ENCODE data around the gene RAB36. TPM values are rescaled to one million over a fixed set of nuclear protein-coding genes. Genes with fewer than 3 reads are reported as not detected.

RAB36 gene
- total RNA-seq, 4 donors from 2014 or later: 5.0 to 10.8 (median 8.2) TPM

DNA sequence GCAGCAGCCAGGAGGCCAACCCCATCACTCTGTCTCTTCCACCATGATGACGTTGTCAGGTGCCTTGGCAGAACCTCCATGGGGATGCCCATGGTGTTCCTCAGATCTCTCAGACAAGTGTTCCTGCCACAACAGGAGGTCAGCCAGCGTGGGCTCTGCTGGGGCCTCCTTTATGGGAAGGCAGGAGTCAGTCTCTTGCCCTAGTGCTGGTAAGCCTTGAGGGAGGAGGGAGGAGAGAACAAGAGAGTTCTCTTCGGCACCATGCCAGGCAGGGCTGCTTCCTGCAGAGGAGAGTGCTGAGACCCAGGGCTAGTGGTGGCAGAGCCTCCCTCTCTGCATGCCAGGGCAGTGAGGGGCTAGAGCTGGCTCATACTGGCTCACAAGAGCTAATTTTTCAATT, 42.5 kb upstream of the RAB36 start:
- H3K4me1 ChIP-seq: peaks cover 31 to 53% (median 36%) of the 10 kb centered on the region in 4 donors
- 82% methylated on average over 2 of the region's 3 CpGs for WGBS
- peaks cover 0 to 8% (median 2%) of the 10 kb centered on the region in 4 donors for H3K36me3 ChIP-seq
- no peaks in the 10 kb centered on the region for H3K27me3 ChIP-seq
- no peaks in the 10 kb centered on the region for H3K9me3 ChIP-seq
- H3K4me3 ChIP-seq: no peak overlapping the region
- H3K27ac ChIP-seq (replicated peaks in 1 of 4): no peak overlapping the region
- DNase-seq (ENCODE audit: extremely low spot score): no peak
- intact Hi-C loops (cut with DNase I): no loop called here
- TF ChIP-seq POLR2AphosphoS5 (IDR thresholded peaks at IDR 0.05): no peak
- no peak for TF ChIP-seq POLR2A (IDR thresholded peaks at IDR 0.05; ENCODE audit: low read depth)
- TF ChIP-seq EP300 (IDR thresholded peaks at IDR 0.05): no peak
- TF ChIP-seq, protein P1, sequence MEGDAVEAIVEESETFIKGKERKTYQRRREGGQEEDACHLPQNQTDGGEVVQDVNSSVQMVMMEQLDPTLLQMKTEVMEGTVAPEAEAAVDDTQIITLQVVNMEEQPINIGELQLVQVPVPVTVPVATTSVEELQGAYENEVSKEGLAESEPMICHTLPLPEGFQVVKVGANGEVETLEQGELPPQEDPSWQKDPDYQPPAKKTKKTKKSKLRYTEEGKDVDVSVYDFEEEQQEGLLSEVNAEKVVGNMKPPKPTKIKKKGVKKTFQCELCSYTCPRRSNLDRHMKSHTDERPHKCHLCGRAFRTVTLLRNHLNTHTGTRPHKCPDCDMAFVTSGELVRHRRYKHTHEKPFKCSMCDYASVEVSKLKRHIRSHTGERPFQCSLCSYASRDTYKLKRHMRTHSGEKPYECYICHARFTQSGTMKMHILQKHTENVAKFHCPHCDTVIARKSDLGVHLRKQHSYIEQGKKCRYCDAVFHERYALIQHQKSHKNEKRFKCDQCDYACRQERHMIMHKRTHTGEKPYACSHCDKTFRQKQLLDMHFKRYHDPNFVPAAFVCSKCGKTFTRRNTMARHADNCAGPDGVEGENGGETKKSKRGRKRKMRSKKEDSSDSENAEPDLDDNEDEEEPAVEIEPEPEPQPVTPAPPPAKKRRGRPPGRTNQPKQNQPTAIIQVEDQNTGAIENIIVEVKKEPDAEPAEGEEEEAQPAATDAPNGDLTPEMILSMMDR (IDR thresholded peaks at IDR 0.05): no peak

DNA sequence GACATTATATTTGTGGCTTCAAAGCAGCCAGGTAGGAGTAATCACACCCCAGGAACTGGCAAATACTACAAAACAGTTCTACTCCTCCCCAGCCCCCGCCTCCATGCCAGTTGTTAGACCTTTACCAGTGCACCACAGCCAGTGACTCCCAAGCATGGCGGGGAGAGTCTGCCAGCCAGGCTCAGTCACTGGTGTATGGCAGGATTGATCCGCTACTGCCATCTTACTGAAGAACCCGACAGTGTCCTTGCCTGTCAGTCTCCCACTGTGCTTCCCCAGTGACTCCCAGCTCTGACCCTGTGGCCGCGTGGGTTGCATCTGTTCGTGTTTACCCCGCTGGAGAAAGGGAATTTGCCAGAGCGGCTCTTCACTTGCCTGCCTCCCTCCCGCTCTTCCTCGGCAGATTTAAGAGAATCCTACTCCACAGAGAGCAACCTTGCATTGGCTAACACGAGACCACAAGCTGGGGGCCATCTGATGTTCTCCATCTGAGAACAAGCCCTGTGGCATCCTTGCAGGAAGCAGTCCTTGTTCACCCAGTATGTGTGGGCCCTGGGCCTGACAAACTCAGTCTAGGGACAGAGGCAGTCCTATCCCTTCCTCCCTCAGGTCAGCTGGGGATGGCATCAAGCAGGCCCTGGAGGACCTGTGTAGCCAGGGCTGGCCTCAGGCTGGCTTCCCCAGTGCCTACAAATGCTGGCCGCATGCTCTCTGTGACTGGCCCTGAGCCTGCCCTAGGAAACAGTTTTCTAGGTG, 41.9 kb upstream of the RAB36 start:
- Histone ChIP-seq H3K4me3 (no peak overlapping the region), H3K4me1 (peaks cover 25 to 47% (median 30%) of the 10 kb centered on the region in 4 donors), H3K9me3 (no peaks in the 10 kb centered on the region), H3K36me3 (peaks cover 0 to 14% (median 5%) of the 10 kb centered on the region in 4 donors), H3K27me3 (no peaks in the 10 kb centered on the region), H3K27ac (replicated peaks in 1 of 4) (no peak overlapping the region)
- intact Hi-C loops (cut with DNase I): no loop called here
- 92% methylated on average over 13 of the region's 13 CpGs for whole genome bisulfite sequencing
- TF ChIP-seq EP300 (IDR thresholded peaks at IDR 0.05) (no peak), POLR2A (IDR thresholded peaks at IDR 0.05; ENCODE audit: low read depth) (no peak), POLR2AphosphoS5 (IDR thresholded peaks at IDR 0.05) (no peak)
- TF ChIP-seq, protein P1 (IDR thresholded peaks at IDR 0.05): no peak
- DNase-seq (ENCODE audit: extremely low spot score): no peak

DNA sequence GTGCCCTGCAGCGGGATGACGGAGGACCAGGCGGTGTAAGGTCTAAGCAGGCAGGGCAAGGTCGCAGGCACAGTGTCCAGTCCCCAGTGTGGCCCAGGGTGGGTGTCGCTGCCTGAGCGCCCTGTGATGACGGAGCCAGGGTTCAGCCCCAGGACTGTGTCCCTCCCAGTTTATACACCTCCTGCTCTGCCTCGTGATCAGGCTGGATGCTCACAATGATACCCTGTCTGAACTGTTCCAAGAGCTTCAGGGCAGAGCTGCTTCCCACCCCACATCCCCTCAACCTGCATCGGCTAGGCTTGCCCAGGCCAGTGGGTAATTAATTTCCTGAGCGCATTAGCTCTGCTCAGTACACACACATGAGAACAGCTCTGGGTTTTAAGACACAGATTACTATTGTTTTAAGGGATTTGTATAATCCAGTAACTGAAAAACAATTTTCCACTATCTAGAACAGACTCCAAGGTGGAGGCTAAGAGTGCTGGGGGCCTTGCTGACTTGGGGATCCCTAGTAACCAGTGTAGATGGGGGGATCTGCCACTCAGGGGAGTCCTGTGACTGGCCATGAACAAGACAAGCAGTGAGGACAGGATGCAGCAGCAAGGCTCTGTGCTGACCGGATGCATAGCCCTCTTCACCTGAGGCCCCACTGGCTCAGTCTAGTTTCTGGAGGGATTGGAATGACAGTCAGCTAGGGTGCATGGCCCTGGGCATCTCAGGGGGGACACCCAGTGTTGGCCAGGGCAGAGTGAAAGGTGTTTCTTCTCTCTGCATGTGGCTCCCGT, 40.9 kb upstream of the RAB36 start:
- no peaks in the 10 kb centered on the region for H3K9me3 ChIP-seq
- no peaks in the 10 kb centered on the region for H3K27me3 ChIP-seq
- WGBS: 87% methylated on average over 10 of the region's 12 CpGs
- H3K27ac ChIP-seq (replicated peaks in 1 of 4): no peak overlapping the region
- H3K36me3 ChIP-seq: peaks cover 0 to 14% (median 5%) of the 10 kb centered on the region in 4 donors
- peaks cover 15 to 37% (median 20%) of the 10 kb centered on the region in 4 donors for H3K4me1 ChIP-seq
- intact Hi-C loops (cut with DNase I): no loop called here
- TF ChIP-seq EP300 (IDR thresholded peaks at IDR 0.05): no peak
- TF ChIP-seq POLR2AphosphoS5 (IDR thresholded peaks at IDR 0.05): no peak
- TF ChIP-seq, protein P1 (IDR thresholded peaks at IDR 0.05): no peak
- TF ChIP-seq POLR2A (IDR thresholded peaks at IDR 0.05; ENCODE audit: low read depth): no peak
- no peak for DNase-seq (ENCODE audit: extremely low spot score)
- H3K4me3 ChIP-seq: no peak overlapping the region

GRCh38 chr22:23105304-23105703, 40.0 kb upstream of the RAB36 start:
- Histone ChIP-seq H3K36me3 (peaks cover 0 to 14% (median 5%) of the 10 kb centered on the region in 4 donors), H3K27me3 (no peaks in the 10 kb centered on the region), H3K4me1 (peaks cover 6 to 33% (median 11%) of the 10 kb centered on the region in 4 donors), H3K9me3 (no peaks in the 10 kb centered on the region), H3K27ac (replicated peaks in 1 of 4) (no peak overlapping the region), H3K4me3 (no peak overlapping the region)
- intact Hi-C loops (cut with DNase I): no loop called here
- TF ChIP-seq POLR2A (IDR thresholded peaks at IDR 0.05; ENCODE audit: low read depth): no peak
- TF ChIP-seq, protein P1 (IDR thresholded peaks at IDR 0.05): no peak
- no peak for TF ChIP-seq EP300 (IDR thresholded peaks at IDR 0.05)
- TF ChIP-seq POLR2AphosphoS5 (IDR thresholded peaks at IDR 0.05): no peak
- no peak for DNase-seq (ENCODE audit: extremely low spot score)
- WGBS: 96% methylated on average over 5 of the region's 5 CpGs

Measured in esophagus muscularis mucosa (tissue), 4 donors.